SH-SY5Y (cell line): ENCODE measurements around the gene KCTD10.

Experiments
- GATA2 ChIP-seq: IDR thresholded peaks from 2 replicates; pipeline ENCODE4 v1.6.1; 2011; ENCODE audit warnings: mild to moderate bottlenecking, low read depth, low read length
- GATA3 ChIP-seq: IDR thresholded peaks from 2 replicates; pipeline ENCODE4 v1.6.1; 2011; ENCODE audit warnings: low read depth, mild to moderate bottlenecking, low read length, moderate library complexity

KCTD10 gene

DNA sequence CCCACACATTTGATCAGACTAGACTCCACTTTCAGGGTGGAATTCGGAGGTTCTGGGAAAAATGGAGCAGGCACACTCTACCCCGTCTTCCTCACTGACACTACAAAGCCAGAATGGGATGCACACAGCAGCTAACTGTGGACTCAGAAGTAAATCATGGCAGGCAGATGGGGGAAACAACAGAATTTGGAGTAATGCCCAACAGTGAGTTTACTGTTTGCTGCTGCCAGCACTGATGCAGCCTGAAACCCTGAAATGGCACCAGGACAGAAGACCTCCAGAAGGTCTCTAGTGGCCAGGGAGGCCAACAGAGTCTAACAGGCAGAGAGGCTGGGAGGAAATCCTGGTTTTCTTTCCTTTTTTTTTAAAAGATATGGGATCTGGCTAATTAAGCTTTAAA is 24.6 kb downstream of the KCTD10 start:
- no peak for TF ChIP-seq GATA3
- TF ChIP-seq GATA2: no peak

DNA sequence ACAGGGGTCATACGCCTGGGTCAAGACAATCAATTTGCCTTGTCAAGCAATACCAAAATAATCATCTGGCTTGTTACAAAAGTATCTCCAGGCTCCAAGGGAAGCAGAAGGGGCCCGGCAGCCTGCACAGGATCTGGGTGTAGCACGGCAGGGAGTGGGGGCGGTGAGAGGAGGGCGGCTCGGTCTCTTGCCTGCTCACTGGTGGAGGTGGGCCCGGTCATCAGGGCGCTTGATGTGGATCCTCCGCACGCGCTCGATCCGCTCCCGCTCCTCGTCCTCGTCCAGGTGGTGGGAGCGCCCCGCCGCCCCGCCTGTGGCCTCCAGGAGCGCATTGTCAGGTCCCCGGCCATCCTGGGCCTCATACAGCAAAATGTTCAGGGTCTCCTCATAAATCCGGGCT is 25.7 kb downstream of the KCTD10 start:
- no peak for TF ChIP-seq GATA2
- no peak for TF ChIP-seq GATA3

DNA sequence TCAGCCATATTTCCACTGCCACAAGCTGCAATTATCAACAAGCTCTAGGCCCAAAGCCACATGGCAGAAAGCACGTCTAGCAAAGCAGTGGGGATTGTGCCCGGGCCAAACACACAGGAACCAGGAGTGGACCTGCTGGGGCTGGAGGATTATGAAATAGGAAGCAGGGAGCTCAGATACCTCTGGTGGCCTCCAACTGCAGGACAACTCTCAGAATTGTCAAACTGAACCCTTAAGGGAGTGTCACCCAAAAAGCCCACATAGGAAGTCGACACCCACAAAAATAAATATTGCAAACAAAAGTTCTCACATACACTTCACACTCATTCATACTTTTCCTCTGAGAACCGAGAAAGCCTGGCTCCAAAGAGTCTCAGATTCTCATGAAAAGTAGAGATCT is 26.1 kb downstream of the KCTD10 start:
- no peak for TF ChIP-seq GATA3
- TF ChIP-seq GATA2: no peak

DNA sequence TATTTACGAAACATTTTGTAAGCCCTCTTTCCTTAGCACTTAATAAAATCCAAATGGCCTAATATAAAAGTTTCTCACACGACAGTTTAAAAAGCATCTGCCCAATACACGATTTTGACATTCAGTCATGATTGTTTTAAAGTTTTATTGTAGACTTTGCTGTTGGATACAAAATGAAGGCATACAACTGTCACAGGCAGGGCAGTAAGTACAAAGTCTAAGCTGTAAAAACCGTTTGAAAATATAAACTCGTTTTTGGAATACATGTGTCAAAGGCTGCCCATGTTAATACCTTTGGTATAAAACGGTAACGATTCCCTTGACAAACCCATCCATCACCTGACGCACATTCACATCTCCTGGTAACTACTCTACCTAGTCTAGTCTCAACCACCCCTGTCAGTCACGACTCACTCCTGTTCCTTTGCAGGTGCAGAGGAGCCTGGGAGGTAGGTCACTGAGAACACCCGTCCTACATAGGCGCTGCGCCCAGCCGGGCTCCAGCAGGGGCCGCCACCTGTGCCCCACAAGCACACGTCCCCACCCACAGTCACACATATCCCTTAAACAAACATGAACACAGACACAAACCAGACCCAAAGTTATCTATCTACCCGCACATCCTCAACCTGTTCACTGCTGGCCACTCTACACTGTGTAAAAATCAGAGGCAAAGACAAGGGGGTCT is 27.1 kb downstream of the KCTD10 start:
- no peak for TF ChIP-seq GATA3
- no peak for TF ChIP-seq GATA2

DNA sequence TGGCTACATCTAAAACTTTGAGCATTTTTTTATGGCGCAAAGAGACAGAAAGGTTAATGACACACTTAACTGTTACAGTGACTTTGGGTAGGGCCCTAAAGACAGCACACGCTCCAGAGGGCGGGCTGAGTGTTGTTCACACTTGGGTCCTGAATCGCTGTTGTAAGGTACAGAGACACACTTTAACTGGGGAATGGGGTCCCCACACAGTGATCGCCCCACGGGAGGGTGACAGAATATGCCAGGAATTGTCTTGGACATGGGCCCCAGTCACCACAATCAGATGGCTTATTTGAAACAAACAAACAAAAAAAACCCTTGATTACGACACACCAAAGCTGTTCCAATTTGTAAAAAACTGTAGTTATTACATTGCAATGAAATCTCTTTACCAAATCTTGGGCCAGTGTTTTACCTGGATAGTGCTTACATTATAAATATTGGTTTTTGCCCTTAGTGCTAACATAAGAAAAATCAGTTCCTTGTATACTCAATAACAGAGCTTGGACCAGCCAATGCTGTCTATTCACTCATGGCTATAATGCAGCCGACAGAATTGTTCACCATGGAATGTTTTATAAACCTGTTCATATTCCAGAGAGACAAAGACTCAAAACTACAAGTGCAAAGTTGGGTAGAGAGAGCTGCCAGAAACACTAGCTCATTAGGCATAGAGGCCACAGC is 28.3 kb downstream of the KCTD10 start:
- TF ChIP-seq GATA2: no peak
- TF ChIP-seq GATA3: no peak

DNA sequence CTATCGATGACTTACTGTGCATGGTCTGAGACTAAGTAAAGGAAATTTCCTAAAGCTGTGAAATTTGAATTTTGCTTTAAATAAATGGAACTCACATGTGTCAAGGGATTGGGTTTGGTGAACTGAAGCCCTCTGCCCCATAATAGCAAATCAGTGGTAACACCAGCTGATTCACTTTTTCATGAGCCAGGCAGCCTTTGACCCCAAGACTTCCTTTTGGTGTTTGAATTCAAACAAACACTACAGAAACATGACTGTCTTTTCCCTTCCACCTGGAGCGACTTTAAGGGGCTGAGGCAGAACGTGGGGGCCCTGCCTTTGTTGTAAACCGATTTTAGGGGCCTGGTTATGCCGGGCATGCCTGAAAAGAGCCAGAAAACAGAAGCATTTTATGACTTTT is 28.8 kb downstream of the KCTD10 start:
- TF ChIP-seq GATA3 (no peak), GATA2 (no peak)

DNA sequence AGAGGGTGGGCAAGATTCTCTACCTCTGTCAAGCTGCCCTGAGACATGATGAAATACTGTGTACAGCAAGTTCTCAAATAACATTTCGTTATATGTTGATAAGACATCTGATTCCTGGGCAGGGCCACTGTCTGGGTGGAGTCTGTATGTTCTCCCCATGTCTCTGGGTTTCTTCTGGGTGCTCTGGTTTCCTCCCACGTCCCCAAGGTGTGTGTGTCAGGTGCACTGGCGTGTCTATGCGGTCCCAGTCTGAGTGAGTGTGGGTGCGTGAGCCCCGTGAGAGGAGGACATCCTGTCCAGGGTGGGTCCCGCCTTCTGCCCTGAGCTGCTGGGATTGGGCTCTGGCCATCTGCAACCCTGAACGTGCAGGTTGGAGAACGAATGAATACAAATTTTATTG is 29.6 kb downstream of the KCTD10 start:
- TF ChIP-seq GATA2 (no peak), GATA3 (no peak)

DNA sequence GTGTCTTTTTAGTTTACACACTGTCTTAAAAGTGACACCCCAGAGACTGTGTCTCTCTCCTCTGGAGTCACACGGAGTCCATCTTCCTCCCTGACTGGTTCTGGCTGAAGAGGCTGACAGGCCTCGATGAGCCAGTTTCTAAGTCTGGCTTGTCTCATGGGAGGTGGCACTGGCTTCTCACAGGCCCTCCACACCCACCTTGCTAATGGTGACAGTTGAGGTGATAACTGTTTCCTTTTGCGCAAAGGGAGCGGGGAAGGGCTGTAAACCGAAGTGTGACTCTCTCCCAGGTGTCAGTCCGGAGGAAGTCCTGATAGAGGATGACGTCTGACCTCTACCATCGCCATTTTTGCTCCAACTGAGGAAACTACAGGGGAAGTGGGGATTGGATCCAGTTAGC is 30.2 kb downstream of the KCTD10 start:
- TF ChIP-seq GATA3: no peak
- no peak for TF ChIP-seq GATA2

DNA sequence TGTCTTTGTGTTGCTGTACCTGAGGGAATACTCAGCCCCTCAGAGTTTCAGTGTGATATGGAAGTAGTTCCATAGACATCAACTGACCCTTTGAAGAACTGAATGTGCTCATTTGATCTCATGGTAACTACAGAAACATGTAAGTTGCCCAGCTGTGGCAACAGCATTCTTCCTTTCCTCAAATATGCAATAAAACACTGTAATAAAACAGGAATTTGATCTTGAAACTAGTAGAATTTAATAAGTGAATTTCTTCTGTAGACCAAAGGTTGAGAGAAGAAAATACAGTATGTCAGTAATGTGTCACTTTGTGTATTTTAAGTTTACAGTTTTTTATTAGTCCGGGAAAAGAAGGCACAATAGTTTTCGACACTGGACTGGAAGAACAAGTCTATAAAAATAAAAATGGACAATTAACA is 31.9 kb downstream of the KCTD10 start:
- TF ChIP-seq GATA2 (no peak), GATA3 (no peak)

DNA sequence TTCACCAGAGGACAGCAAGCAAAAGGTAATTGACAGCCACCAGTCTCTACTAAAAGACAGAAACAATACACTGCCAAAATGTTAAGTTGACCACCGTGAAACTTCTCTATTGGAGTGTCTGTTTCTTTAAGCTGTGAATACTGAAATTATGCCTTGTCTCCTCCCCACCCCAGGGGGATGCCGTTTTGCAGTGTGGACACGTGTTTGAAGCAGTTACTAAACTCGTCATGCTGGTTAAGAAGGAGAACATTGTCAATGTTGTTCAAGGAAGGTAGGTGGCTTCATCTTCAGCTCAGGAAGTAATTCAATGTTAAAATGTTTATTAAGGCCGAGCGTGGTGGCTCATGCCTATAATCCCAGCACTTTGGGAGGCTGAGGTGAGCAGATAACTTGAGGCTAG is 32.8 kb downstream of the KCTD10 start:
- TF ChIP-seq GATA2: no peak
- no peak for TF ChIP-seq GATA3

DNA sequence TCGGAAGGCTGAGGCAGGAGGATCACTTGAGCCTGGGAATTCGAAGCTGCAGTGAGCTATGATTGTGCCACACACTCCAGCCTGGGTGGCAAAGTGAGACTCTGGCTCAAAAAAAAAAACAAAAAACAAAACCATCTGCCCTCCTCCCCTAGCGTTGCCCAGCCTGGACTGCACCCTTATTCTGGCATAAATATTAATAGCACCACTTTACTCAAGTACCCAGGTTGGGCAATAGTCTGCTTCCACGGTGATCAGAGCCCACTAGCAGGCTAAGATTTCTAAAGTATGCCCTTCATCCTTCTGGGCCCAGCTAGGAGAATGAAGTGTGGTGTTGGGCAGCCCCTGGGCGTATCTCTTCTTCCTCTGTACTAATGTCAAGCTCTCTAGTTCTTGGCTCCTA is 33.3 kb downstream of the KCTD10 start:
- no peak for TF ChIP-seq GATA2
- TF ChIP-seq GATA3: no peak

DNA sequence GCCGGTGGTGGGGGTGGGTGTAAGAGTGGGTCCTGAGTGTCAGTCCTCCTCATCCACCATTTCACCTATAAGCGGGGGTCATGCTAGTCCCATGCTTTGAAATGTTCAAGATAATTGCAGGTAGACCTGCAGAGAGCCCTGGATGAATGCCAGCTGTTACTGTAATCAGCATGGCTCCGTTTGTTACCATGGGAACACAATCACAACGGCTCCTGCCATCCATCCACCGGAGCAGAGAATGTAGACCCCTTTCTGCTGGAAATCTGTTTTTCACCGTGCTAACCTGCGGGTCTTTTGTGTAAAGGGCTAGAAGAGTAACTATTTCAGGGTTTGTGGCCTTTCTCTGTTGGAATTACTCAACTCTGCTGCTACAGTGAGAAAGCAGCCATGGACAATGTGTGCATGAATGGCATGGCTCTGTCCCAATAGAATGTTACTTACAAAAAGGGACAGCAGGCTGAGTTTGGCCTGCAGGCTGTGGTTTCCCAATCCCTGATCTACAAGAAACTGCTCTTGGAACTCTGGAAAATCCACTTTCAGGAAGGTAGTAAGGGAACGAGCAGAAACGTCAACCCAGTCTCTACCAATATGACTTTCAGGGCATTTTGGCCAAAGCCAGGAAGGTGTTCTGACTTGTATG is 36.1 kb downstream of the KCTD10 start:
- TF ChIP-seq GATA3 (no peak), GATA2 (no peak)

DNA sequence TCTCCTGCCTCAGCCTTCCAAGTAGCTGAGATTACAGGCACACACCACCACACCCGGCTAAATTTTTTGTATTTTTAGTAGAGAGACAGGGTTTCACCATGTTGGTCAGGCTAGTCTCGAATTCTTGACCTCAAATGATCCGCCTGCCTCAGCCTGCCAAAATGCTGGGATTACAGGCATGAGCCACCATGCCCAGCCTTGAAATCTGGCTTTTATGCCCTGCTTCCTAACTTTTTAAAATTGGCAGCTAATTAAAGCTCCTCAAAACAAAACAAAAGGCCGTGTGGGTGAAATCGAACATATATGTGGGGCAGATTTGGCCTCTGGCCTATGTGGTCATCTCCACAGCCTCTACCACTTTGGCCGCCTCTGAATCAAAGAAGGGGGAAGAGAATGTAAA is 37.9 kb downstream of the KCTD10 start:
- TF ChIP-seq GATA3: no peak
- no peak for TF ChIP-seq GATA2

DNA sequence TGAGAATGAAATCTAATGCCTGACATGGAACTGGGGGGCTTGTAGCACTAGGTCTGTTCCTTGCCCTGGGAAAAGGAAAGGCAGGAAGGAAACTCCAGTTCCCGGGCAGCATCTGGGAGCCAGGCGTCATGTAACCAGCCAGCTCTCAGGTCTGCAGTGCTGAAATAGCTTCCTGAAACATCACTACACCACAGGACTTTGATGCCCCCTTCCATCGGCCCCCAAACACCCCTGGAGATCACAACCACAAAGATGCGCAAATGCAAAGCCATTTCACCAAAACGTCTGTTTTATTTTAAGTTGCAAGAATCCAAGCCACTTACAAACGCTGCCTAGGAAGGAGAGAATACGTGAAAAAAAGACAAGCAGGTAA is 40.9 kb downstream of the KCTD10 start:
- TF ChIP-seq GATA3: no peak
- TF ChIP-seq GATA2: no peak
